ENCODE results near the gene ACSF2. TPM values are rescaled to one million over a fixed set of nuclear protein-coding genes. Genes with fewer than 3 reads are reported as not detected.

The ACSF2 gene
- total RNA-seq, 1 donor: 18.1 TPM

DNA sequence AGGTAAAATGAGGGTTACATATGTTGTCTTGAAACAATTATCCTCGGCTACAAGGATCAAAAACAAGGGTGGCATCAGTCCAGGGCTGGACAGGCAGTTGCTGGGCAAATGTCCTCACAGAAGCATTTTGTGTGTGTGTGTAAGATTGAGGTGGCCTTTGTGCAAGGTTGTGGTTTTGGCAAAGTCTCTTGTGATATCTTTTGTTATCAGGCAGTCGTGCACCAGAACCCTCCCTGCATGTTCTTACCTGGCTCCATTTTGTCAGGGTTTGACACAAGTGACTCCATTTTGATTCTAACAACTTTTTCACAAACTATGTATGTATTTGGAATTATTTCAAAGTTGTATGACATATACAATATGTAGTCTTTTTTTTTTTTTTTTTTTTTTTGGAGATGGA lies 22.6 kb downstream of the ACSF2 start:
- DNase-seq (ENCODE audit: low read depth): no peak
- H3K4me3 ChIP-seq (ENCODE audit: low read depth, low read length): no peak overlapping the region
- TF ChIP-seq, protein P1, sequence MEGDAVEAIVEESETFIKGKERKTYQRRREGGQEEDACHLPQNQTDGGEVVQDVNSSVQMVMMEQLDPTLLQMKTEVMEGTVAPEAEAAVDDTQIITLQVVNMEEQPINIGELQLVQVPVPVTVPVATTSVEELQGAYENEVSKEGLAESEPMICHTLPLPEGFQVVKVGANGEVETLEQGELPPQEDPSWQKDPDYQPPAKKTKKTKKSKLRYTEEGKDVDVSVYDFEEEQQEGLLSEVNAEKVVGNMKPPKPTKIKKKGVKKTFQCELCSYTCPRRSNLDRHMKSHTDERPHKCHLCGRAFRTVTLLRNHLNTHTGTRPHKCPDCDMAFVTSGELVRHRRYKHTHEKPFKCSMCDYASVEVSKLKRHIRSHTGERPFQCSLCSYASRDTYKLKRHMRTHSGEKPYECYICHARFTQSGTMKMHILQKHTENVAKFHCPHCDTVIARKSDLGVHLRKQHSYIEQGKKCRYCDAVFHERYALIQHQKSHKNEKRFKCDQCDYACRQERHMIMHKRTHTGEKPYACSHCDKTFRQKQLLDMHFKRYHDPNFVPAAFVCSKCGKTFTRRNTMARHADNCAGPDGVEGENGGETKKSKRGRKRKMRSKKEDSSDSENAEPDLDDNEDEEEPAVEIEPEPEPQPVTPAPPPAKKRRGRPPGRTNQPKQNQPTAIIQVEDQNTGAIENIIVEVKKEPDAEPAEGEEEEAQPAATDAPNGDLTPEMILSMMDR (IDR thresholded peaks at IDR 0.05; ENCODE audit: insufficient read depth, low read depth, low read length): no peak

DNA sequence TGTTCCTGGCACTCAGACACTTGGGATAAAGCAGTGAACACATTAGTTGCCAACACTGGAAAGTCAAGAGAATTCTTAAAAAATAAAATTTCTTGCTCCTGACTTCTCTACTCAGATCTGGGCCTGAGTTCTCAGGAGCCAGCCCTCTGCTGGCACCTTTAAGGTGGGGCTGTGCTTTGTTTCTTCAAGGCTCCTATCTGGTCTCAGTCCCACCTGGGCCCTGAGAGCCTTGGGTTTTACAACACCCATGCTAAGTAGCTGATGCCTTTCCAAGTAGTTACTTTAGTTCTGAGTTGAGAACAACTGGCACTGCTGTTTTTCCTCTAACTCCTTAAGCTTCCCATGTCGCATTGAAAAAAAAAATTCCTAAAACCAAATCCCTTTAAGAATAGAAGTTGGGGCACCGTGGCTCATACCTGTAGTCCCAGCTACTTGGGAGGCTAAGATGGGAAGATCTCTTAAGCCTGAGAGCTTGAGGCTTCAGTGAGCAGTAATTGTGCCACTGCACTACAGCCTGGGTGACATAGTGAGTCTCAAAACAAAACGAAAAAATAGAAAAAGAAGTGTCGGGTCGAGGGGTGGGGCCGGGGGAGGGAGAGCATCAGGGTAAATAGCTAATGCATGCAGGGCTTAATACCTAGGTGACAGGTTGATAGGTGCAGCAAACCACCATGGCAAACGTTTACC lies 26.1 kb downstream of the ACSF2 start:
- TF ChIP-seq, protein P1 (IDR thresholded peaks at IDR 0.05; ENCODE audit: insufficient read depth, low read depth, low read length): no peak
- H3K4me3 ChIP-seq (ENCODE audit: low read depth, low read length): no peak overlapping the region
- no peak for DNase-seq (ENCODE audit: low read depth)

DNA sequence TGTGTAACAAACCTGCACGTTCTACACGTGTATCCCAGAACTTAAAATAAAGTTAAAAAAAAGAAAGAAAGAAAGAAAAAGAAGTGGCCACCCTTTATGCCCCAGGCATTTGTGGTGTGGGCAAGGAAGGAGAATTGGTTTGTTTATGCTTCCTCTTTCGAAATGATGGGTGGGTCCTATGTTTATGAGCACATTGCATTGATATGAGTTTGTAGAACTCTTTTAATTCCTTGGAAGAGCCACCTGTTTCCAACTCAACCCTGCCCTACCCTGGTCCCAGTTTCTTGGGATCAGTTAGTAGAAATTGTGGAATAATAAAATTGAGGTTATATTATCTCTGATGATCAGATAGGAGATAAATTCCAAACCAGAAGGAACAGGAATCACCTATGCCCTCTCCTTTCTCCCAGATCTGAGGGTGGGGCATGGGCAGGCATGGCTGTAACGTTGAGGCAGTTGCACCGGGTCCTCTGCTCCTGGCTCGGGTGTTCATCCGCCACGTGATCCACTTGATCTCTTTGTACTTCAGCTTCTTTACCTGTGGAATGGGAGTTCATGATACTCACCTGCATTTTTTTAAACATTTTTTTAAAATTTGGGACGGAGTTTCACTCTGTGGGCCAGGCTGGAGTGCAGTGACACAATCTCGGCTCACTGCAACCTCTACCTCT lies 26.7 kb downstream of the ACSF2 start:
- H3K4me3 ChIP-seq (ENCODE audit: low read depth, low read length): no peak overlapping the region
- TF ChIP-seq, protein P1 (IDR thresholded peaks at IDR 0.05; ENCODE audit: insufficient read depth, low read depth, low read length): no peak
- peak; percentile 69 for DNase-seq (ENCODE audit: low read depth)

DNA sequence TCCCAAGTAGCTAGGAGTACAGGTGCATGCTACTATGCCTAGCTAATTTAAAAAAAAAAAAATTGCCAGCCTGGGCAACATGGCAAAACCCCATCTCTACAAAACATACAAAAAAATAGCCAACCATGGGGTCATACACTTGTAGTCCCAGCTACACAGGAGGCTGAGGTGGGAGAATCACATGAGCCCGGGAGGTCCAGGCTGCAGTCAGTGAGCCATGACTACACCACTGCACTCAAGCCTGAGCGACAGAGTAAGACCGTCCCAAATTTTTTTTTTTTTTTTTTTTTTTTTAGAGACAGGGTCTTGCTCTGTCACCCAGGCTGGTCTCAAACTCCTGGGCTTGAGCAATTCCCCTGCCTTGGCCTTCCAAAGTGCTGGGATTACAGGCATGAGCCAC lies 27.9 kb downstream of the ACSF2 start:
- no peak overlapping the region for H3K4me3 ChIP-seq (ENCODE audit: low read depth, low read length)
- no peak for DNase-seq (ENCODE audit: low read depth)
- TF ChIP-seq, protein P1 (IDR thresholded peaks at IDR 0.05; ENCODE audit: insufficient read depth, low read depth, low read length): no peak

DNA sequence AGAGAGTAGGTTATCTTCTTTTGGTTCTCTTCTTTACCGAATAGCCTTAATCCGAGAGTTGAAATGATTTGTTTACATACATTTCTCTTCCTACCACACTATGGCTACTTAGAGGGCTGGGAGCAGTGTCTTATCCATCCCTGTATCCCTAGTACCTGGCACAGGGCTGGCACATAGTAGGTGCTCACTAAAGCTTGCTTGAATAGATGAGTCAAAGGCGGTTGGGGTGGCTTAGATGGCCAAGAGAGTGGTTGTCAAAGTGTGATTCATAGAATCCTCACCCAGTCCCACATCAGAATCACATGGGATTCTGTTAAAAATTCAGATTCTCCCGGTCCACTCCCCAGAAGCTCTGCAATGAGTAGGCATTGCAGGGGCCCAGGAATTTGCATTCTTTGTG lies 31.6 kb downstream of the ACSF2 start:
- TF ChIP-seq, protein P1 (IDR thresholded peaks at IDR 0.05; ENCODE audit: insufficient read depth, low read depth, low read length): no peak
- H3K4me3 ChIP-seq (ENCODE audit: low read depth, low read length): no peak overlapping the region

DNA sequence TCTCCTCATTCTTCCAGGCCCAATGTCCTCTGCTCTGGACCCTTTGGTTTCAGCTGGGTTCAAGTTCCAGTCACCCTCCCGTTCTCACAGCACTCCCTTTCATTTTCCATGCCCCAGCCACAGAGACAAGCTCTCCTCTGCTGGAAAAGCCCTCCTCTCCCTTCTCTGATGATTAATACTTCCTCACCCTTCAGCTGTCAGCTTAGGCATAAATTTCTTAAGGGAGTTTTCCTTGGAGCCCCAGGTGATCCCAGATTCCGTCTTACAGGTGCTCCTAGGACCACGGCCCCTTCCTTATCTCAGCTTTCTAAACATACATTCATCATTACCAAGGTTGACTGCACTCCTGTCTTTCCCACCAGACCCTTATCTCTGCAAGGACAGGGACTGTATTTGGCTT lies 32.3 kb downstream of the ACSF2 start:
- TF ChIP-seq, protein P1 (IDR thresholded peaks at IDR 0.05; ENCODE audit: insufficient read depth, low read depth, low read length): no peak
- no peak for DNase-seq (ENCODE audit: low read depth)
- no peak overlapping the region for H3K4me3 ChIP-seq (ENCODE audit: low read depth, low read length)

More for the DNA sequence above, 31.6 kb downstream of the ACSF2 start:
- no peak for DNase-seq (ENCODE audit: low read depth)

Data from fibroblast of villous mesenchyme (primary cell).